Suprapubic skin (tissue), 3 donors: ENCODE results near the gene ADAMTS7.

Experiments used
- CTCF ChIP-seq, 2 donors: fragments of 200-600 bp in 1 of 2; fragments of 450-650 bp in 1 of 2; sonication (generic) in 1 of 2; IDR thresholded peaks; one replicate each; pipeline ENCODE4 v1.5.1; 2016 to 2019; ENCODE audit warnings: antibody characterized with exemption in 2 of 2, mild to moderate bottlenecking in 1 of 2, moderate library complexity in 1 of 2
- POLR2A ChIP-seq, 2 donors: fragments of 450-650 bp; IDR thresholded peaks; one replicate each; pipeline ENCODE4 v1.6.1; 2017; ENCODE audit warnings: antibody characterized with exemption in 2 of 2, mild to moderate bottlenecking in 2 of 2, moderate library complexity in 2 of 2

- TF ChIP-seq CTCF (IDR thresholded peaks at IDR 0.05) (no peak), POLR2A (IDR thresholded peaks at IDR 0.05) (no peak)
These were observed 35.8 kb downstream of the ADAMTS7 start for GRCh38 chr15:78775472-78775871.
